Inflammatory macrophage treated with lipopolysaccharide for 1 hour (primary cell): Measurements from ENCODE around the gene SLC10A4.
"Not testable (repeated sequence)": the region's sequence is repeated elsewhere in the genome, so short reads cannot be mapped to it uniquely, and the experiment has no call there.

Experiments used
- DNase-seq, 2 donors: peaks; one replicate each; pipeline ENCODE4 v3.0.0-alpha.2; 2020 to 2022

The SLC10A4 gene, protein sequence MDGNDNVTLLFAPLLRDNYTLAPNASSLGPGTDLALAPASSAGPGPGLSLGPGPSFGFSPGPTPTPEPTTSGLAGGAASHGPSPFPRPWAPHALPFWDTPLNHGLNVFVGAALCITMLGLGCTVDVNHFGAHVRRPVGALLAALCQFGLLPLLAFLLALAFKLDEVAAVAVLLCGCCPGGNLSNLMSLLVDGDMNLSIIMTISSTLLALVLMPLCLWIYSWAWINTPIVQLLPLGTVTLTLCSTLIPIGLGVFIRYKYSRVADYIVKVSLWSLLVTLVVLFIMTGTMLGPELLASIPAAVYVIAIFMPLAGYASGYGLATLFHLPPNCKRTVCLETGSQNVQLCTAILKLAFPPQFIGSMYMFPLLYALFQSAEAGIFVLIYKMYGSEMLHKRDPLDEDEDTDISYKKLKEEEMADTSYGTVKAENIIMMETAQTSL

DNA sequence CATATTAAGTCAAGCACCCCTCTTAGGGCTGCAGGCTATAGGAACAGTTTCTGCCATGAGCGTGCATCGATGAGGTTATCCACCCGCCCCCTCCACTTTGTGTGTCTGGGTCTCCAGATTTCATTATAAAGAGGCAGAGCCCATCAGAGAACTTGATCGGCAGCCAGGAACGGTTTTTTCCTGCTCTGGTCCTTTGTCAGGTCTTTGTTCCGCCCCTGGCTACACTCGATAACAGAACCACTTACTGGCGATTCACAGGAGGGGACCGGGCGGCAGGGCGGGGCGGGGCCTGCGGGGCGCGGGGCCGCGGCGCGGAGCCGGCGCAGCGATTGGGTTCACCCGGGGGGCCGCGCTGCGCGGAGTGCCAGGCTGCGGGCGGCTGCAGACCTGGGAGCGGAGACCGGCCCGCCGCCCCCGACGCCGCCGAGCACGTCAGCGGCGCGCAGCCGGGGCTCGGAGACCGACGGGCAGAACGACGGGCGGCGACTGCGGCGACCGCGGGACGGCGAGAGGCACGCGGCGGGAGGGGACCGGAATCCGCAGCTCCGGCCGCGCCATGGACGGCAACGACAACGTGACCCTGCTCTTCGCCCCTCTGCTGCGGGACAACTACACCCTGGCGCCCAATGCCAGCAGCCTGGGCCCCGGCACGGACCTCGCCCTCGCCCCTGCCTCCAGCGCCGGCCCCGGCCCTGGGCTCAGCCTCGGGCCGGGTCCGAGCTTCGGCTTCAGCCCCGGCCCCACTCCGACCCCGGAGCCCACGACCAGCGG is at the start of gene SLC10A4:
TSS of gene SLC10A4 (plus strand) at position 338 of the 771 bp plus-strand sequence. CDS start at position 557, 219 bp downstream.
- DNase-seq: no peak

DNA sequence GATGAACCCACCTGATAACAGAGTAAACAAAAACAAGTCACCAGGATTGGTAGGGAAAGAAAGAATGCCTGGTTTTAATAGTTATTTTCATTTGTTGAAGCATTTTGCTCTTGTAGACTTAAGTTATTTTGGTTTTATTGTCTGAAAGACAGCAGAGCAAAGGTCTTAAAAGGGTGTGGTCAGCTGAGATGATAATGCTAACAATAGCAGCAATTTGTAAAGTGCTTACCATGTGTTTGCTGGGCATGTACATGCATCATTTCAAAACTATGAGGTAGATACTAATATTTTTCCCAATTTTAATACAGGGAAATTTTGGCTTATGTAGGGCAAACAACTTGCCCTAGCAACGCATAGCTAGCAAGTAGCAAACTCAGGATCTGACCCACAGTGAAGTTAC is 46.8 kb upstream of the SLC10A4 start:
- DNase-seq: no peak

DNA sequence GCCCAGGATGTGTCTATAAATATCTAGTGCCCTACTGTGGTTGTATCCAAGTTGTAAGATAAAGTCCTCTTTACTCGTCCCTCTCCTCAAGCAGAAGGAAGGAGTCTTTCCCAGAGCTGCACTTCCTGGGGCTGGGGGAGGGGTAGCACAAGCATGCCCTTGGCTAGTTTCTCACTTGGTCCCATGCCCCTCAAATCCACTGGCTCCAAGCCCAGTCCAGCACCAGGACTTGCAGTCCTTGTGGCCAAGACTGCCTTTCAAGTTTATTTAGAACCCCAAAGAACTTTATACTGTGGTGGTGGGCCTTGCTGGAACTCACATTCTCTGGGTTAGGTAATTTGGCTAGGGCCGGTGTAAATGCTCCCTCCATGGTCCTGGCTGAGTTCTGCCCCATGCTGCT is 43.2 kb upstream of the SLC10A4 start:
- DNase-seq: no peak

DNA sequence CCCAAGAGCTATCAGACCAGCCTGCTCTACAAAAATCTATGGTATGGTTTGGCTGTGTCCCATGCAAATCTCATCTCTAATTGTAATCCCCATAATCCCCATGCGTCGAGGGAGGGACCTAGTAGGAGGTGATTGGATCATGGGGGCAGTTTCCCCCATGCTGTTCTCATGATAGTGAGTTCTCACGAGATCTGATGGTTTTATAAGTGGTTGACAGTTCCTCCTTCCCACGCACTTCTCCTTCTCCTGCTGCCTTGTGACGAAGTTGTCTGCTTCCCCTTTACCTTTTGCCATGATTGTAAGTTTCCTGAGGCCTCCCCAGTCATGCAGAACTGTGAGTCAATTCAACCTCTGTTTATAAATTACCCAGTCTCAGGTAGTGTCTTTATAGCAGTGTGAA is 42.2 kb upstream of the SLC10A4 start:
- DNase-seq: peak; percentile 7 to 25

DNA sequence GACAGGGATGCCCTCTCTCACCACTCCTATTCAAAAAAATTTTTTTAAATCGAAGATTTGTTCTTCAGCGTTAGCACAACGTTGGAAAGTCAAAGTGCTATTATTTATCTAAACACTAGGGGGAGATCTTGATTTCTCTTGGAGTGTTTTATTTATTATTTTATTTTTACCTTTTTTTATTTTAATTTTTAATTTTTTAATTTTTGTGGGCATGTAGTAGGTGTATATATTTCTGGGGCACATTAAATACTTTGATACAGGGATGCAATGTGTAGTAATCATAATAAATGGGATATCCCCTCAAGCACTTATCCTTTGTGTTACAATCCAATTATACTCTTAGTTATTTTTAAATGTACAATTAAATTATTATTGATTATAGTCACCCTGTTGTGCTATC is 37.4 kb upstream of the SLC10A4 start:
- peak in 1 of 2 donors; percentile 60 for DNase-seq

DNA sequence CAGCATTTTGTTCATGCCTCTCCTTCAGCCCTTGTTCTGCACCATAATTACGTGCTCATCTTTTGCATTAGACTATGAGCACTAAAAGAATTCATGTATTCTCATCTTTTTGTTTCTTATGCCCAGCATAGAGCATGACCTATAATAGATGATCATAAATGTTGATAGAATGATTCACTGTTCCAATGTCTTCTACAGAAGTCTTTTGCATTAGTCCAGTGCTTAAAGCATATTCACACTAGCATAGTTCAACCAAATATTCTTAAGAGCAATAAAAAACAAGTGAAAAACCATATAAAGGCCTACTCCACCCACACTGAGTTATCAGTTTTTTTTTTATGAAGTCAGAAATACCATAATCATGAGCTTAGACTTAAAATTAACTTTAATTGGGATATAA is 36.5 kb upstream of the SLC10A4 start:
- no peak for DNase-seq

DNA sequence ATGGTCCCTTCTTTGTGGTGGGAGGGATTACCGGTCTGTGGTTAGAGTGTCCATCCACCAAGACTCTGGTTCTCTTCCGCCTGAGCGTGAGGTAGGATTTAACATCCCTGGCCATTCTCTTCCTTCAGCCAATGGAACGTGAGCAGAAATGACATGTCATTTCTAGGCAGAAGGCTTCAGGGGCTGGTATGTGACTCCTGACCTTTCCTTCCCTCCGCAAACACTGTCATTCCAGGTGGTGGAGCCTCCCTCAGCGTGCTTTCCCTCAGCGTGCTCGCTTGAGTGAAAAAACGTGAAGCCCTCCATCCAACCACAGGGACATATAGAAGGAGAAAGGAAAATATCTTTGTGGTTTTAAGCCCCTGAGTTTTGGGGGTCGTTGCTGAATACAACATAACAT is 34.0 kb upstream of the SLC10A4 start:
- DNase-seq: no peak

DNA sequence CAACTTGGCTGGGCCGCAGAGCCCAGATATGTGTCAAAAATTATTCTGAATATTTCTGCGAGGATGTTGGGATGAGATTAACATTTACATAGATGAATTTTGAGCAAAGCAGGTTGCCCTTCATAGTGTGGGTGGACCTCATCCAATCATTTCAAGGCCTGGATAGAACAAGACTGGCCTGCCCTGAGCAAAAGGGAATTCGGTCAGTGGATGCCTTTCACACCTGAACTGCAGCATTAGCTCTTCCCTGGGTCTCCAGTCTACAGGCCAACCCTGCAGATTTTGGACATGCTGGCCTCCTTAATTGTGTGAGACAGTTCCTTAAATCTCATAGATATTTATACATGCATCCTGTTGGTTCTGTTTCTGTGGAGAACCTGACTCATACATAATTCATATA is 32.4 kb upstream of the SLC10A4 start:
- no peak for DNase-seq

DNA sequence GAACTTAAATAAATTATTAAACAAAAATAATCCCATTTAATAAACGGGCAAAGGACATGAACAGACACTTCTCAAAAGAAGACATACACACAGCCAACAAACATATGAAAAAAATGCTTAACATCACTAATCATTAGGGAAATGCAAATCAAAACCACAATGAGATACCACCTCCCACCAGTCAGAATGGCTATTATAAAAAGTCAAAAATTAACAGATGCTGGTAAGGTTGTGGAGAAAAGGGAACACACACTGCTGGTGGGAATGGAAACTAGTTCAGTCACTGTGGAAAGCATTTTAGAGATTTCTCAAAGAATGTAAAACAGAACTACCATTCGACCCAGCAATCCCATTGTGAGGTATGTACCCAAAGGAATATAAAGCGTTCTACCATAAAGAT is 31.5 kb upstream of the SLC10A4 start:
- DNase-seq: not testable (repeated sequence)

DNA sequence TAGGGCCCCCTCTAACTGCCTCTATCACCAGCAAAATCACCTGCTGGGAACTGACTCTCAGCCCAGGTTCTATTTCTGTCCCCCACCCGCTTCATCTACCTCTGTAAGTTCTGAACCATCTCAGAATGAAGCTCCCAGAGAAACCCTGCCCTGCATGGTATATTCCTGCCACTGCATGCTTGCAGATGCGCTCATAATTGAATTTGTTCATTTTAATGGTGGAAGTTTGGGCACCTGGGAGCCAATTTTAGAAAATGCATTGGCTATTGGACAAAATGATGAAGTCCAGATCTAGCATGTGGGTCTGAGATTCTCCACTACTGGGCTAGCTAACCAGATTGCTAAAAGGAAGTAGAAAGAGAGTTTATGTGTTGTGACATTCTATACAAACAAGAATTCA is 28.6 kb upstream of the SLC10A4 start:
- no peak for DNase-seq

DNA sequence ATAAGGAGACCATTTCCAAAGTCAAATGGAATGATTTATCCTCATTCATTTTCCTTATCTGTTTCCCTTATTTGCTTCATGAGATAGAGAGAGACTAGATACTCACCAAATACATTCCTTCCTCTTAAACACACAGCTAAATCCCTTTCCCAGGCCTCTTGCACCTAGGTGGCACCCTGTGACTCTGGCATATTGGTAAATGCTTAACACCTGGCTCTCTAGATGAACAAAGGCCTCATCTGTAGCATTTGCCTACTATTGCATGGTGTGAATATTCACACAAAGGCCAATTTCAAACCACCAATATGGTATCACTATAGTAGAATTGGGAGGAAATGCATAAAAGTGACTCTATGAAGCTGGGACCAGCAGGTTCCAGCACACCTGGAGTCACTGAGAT is 22.1 kb upstream of the SLC10A4 start:
- DNase-seq: no peak

DNA sequence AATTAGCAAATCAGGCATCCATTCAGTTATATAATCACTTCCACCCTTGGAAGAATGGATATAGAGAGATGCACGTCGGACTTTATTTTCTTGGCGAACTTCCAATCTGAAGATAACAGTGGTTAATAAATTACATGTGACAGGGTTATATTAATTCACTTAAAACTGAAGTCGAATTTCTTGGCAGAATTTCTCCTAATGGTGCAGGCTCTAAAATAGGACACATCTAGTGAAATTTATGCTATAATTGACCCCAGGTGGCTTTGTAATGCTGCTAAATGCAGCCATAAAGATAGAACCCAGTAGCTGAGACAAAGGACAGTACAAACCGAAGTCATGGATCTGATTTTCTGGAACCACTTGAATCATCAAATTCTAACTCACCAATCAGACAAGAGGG is 20.8 kb upstream of the SLC10A4 start:
- no peak for DNase-seq

DNA sequence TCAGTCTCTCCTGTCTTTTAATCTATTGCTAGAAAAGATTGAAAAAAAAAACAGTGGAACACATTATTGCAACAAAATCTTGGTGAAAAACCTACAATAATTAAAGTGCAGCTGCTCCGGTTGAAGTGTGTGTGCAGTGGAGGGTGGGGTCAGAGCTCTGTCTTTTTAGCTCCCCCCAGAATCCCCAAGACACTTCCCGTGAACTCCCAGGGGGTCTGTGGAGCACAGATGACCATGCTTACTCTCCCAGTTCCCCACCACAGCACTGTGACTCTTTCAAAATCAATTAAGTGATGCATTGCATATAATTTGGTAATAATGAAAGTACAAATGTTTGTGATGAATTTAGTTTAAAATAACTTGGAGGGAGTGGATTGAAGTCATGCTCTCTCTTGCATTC is 15.7 kb upstream of the SLC10A4 start:
- no peak for DNase-seq

DNA sequence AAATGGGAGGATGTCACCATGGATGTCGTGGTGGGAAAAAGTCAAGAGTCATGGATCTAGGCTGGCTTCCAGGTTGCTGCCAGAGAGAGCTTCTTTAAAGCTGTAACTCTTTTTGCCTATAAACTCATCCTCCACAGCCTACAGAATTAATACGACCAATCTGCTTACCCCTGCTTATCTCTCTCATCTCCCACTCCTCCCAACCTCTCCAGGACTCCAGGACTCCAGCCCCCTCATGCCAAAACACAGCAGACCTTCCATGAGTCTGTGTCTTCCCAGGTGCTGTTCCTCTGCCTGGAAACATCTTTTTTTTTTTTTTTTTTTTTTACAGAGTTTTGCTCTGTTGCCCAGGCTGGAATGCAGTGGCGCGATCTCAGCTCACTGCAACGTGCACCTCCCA is 15.3 kb upstream of the SLC10A4 start:
- no peak for DNase-seq

DNA sequence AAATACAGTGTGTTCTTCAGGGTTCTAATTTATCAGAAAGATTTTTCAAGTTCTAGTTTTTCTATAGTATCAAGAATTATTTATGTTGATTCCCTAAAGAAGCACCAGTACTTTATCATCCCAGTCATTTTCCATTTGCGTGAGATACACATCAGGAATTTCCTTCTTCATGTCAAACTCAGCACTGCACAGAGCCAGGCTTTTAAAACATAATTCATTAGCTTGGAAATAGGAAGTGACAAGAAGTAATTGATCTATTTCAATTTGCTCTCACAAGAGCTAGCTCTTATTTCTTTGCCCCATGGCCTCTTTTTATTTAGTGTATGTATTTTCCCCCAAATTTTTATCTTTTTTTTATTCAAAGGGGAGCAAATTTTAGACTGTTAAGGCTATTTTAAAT is 13.0 kb upstream of the SLC10A4 start:
- no peak for DNase-seq

DNA sequence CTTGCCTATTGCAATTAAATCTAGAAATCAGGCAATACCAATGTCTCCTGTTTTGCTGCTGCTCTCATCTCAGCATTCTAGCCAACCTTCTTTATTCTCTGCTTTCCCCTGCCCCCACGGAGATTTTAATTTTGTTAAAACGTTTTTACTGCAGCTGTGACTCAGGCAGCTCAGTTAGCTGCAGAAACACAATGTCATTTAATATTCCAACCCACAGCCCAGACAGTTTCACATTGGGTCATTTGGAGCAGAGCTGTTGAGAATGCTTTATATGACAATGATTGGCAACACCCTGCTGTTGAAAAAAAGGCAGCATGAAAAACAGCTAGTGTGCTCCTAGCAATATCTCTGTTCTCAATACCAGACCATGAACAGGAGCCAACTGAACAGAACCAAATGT is 12.6 kb upstream of the SLC10A4 start:
- no peak for DNase-seq

DNA sequence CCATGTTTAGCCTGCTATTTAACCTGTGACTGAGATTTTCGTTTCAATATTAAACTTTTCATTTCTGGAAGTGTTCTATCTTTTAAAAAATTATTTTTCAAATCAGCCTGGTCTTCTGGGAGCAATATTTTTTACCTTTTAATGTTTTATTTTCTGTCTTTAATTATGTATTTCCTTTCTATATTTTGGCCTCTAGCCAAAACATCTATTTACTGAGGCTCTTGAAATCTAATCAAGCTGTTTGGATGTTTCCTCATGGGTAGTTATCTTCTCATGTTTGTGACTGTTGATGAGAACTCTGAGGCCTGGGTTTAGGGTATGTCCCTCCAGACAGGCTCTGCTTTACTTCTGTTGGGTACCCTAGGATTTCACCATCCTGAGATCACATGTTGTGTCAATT is 10.3 kb upstream of the SLC10A4 start:
- DNase-seq: no peak

DNA sequence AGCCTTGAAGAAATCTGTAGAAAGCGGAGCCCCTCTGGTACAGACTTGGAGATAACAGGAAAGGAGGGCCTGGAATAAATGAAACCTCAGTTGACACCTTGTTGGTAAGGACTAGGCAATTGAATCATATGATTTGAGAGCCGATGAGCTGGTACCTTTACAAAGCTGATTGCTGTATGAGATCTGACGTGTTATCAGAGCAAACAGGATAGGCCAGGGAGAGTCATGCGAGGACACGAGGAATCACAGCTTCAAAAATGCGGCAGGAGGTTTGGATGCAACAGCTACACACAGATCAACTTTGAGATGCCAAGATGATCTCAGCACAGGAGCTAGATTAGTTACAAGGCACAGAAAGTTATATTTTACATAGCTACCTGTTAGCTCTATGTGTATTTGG is 7.4 kb upstream of the SLC10A4 start:
- DNase-seq: no peak

DNA sequence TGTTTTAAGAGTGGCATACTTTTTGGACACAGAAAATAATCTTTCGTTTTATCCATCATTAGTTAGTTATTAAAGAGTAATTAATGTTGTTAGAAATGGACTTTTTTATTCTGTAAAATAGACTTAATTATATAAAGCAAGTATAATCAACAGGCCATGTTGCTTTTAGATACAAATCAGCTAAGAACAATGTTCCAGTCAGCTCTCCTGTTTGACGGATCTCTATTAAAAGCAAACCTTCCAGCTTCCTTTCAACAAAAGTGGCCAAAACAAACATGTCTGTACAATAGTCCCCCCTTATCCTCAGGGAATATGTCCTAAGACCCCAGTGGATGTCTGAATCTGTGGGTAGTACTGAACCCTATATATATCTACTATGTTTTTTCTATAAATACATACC is 4.9 kb upstream of the SLC10A4 start:
- DNase-seq: no peak

DNA sequence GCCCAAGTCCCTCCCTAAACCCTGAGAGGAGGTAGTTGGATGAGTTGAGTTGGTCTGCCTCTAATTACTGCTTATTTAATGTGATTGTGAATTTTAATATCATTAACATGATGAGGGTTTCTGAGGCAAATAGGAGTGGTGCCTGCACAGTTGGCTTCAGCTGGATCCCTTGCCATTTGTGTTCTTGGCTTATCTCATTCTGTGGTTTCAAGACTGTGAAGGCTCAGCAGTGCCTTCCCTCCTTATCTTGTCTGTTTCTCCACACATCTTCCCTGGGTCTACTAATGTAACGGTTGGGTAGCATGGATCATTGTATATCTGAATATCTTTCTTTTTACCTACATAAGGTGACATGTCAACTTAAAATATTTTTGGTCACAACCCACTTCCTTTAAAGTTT is 1.6 kb upstream of the SLC10A4 start:
- no peak for DNase-seq

DNA sequence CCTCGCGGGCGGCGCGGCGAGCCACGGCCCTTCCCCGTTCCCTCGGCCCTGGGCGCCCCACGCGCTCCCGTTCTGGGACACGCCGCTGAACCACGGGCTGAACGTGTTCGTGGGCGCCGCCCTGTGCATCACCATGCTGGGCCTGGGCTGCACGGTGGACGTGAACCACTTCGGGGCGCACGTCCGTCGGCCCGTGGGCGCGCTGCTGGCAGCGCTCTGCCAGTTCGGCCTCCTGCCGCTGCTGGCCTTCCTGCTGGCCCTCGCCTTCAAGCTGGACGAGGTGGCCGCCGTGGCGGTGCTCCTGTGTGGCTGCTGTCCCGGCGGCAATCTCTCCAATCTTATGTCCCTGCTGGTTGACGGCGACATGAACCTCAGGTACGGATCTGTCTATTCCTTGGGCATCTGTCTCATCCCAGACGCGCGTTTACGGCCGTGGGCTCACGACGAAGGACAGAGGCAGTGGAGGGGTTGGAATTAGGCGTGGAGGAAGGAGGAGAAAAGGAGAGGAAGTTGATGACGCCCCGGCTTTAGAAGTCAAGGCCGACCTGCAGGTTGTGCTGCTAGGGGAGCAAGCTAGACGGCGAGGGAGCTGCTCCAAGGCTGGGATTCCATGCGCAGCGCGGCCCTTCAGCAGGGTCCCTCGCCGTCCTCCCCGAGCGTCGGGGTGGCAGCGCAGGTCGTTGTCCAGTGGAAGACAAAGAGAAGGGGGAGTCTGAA is 792 bp downstream of the SLC10A4 start:
- DNase-seq: no peak

DNA sequence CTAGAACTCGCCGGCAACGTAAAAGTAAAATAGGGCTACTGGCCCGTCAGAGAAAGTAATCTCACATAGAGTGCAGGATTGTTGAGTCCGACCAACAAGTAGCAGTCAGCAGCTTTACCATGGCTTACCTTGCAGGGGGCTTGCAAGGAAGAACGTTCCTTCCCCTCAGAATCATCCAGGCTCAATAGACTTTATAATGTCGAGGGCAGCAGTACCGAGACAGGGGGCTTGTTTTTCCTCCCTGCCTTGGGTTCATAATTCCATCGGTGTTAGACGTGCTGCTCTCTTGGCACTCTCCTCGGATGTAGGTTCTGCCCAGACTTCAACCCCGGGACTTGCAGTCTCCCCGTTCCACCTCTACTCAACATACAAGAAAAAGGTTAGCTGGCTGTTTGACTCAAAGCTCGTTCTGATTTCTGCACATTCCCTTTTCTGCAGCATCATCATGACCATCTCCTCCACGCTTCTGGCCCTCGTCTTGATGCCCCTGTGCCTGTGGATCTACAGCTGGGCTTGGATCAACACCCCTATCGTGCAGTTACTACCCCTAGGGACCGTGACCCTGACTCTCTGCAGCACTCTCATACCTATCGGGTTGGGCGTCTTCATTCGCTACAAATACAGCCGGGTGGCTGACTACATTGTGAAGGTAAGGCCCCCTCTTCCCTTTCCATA is 1.5 kb downstream of the SLC10A4 start:
- DNase-seq: no peak

DNA sequence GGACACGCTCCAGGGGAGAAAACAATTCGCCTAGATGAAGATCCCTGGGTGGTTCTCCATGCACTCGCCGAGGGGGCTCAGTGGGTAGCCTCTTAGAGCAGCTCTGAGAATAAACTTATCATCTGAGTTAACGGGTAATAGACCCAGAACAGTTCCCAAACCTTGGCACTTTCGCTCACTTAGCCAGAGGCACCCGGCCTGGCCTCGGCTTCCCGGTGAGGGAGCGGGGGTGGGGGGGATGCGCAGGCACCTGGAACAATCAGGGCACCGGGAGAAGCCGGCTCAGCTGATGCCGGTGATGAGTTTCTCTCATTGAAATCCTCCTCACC is 6.5 kb downstream of the SLC10A4 start:
- no peak for DNase-seq
